ENCODE results near the gene SAE1. TPM values are rescaled to one million over a fixed set of nuclear protein-coding genes. Genes with fewer than 3 reads are reported as not detected.

Gene SAE1
- total RNA-seq, 1 donor from 2014 or later: 137 TPM

DNA sequence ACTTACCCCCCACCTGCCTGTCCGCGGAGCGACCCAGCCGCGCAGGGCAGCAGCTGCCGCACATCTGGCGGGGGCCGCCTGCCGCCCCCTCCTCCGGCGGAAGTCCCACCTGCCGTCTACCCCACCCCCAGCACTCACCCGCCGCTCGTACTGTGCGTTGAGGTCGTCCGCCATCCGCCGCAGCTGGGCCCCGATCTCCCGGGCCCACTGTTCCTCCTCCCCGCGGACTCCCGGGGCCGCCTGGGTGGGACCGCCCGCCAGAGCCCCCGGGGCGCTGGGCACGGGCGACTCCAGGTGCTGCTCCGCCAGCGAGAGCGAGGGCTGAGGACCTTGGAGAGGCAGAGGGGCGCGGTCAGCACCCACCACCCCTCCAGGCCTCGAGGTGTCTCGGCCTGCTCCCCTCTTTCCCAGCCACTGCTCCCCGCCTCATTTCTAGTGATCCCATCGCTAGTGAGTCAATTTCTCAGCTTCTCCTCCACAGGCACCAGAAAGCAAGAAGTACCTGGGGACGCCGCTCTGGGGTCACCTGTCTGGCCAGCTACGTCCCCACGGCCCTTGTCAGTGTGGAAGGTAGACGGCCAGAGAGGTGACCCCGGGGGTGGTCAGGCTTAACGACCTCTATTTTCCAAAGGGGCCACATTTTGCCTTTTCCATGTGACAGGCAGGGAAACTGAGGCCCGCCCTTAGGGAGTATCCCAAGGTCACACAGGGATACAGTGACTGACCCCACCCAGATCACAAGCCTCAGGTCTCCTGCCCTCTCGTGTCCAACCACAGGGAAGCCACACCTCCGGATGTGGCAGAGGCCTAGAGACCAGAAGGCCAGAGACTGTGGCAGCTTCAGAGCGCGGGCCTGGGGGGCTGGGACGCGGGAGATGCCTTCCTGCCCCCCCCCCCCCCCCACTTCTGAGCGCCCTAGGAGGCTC is 96.1 kb downstream of the SAE1 start:
- peak overlapping the region; percentile 93 for H3K27ac Mint-ChIP-seq
- no peaks in the 10 kb centered on the region for H3K27me3 Mint-ChIP-seq (ENCODE audit: low read depth)
- DNase-seq (ENCODE audit: low spot score in 2 of 2, unreplicated experiment in 2 of 2): no peak
- H3K4me1 Mint-ChIP-seq: peaks cover 22% of the 10 kb centered on the region
- peak overlapping the region; percentile 68 for H3K4me3 Mint-ChIP-seq
- peaks cover 5% of the 10 kb centered on the region for H3K36me3 Mint-ChIP-seq
- no peaks in the 10 kb centered on the region for H3K9me3 Mint-ChIP-seq
- TF ChIP-seq, protein P1, sequence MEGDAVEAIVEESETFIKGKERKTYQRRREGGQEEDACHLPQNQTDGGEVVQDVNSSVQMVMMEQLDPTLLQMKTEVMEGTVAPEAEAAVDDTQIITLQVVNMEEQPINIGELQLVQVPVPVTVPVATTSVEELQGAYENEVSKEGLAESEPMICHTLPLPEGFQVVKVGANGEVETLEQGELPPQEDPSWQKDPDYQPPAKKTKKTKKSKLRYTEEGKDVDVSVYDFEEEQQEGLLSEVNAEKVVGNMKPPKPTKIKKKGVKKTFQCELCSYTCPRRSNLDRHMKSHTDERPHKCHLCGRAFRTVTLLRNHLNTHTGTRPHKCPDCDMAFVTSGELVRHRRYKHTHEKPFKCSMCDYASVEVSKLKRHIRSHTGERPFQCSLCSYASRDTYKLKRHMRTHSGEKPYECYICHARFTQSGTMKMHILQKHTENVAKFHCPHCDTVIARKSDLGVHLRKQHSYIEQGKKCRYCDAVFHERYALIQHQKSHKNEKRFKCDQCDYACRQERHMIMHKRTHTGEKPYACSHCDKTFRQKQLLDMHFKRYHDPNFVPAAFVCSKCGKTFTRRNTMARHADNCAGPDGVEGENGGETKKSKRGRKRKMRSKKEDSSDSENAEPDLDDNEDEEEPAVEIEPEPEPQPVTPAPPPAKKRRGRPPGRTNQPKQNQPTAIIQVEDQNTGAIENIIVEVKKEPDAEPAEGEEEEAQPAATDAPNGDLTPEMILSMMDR (IDR thresholded peaks at IDR 0.05; ENCODE audit: unreplicated experiment): no peak

DNA sequence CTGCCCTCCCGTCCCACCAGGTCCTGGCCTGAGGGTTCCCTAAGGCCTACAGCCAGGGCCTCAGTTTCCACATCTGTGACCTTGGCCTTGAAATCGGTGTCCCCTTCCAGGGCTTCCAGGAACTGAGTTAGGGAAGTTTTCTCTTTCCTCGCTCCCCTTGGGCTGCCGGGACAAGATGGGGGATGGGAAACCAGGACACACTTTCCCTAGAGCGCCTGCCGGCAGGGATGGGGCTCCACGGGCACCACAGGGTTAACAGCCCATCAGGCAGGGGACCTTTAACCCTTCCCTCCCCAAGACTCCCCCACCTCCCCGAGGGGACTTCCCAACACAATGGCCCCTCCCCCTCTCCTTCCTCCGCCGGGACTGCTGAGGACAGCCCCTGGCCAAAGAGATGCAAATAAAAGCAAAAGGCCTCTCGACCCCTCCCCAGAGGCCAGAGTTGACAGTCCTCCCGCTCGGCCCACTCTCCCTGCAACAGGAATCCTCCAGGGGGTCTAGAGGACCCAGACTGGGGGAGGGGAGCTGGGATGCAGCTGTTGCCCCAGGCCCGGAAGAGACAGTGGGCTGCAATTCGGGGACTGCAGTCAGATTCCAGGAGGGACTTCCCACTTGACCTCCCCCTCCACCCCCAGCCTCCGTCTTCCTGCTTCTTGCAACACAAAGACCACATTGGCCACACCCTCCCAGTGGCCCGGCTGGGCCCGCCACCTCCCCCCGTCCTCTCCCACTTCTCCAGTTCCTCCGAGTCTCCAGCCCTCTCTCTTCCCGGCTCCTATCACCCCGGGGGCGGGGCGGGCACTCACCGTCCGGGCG is 96.9 kb downstream of the SAE1 start:
- Mint-ChIP-seq H3K27ac (peak overlapping the region; percentile 93), H3K9me3 (no peaks in the 10 kb centered on the region), H3K4me3 (peak overlapping the region; percentile 68), H3K36me3 (peaks cover 3% of the 10 kb centered on the region), H3K4me1 (peaks cover 28% of the 10 kb centered on the region), H3K27me3 (ENCODE audit: low read depth) (no peaks in the 10 kb centered on the region)
- peak in 1 of 2 experiments; percentile 67 for DNase-seq (ENCODE audit: low spot score in 2 of 2, unreplicated experiment in 2 of 2)
- TF ChIP-seq, protein P1 (IDR thresholded peaks at IDR 0.05; ENCODE audit: unreplicated experiment): no peak

DNA sequence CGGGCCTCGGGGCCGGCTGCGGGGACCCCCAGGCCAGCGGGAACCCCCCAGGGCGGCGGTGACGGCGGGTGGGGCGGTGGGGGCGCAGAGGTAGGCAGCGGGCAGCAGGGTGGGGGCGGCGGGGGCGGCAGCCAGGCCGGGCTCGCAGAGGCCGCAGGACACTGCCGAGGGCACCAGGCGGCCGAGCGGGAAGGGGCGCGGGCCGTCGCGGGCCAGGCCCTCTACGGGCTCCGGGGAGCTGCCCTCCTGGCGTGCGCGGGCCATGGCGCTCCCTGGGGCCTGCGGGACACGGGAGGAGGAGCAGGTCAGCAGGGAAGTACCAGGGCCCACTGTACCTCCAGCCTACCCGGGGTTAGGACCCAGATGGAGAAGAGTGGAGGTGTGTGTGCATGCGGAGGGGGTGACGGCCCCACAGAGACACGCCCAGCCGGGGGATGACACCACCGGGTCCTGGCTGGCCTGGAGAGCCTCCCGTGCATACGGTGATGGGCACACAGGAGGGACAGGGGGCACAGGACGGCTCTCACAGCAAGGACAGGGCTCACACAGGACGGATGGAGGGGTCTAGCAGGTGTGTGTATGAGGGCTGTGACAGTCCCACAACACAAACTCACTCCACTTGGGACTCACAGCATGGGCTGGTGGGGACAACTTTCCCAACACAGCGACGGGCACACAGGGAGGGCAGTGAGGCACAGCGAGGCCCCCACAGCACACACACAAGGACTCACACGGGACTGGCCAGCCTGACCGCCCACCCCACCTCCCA is 97.7 kb downstream of the SAE1 start:
- Mint-ChIP-seq H3K36me3 (peaks cover 3% of the 10 kb centered on the region), H3K27ac (no peak overlapping the region), H3K27me3 (ENCODE audit: low read depth) (no peaks in the 10 kb centered on the region), H3K9me3 (no peaks in the 10 kb centered on the region), H3K4me3 (no peak overlapping the region), H3K4me1 (peaks cover 32% of the 10 kb centered on the region)
- peak in 1 of 2 experiments; percentile 50 for DNase-seq (ENCODE audit: low spot score in 2 of 2, unreplicated experiment in 2 of 2)
- TF ChIP-seq, protein P1 (IDR thresholded peaks at IDR 0.05; ENCODE audit: unreplicated experiment): no peak

DNA sequence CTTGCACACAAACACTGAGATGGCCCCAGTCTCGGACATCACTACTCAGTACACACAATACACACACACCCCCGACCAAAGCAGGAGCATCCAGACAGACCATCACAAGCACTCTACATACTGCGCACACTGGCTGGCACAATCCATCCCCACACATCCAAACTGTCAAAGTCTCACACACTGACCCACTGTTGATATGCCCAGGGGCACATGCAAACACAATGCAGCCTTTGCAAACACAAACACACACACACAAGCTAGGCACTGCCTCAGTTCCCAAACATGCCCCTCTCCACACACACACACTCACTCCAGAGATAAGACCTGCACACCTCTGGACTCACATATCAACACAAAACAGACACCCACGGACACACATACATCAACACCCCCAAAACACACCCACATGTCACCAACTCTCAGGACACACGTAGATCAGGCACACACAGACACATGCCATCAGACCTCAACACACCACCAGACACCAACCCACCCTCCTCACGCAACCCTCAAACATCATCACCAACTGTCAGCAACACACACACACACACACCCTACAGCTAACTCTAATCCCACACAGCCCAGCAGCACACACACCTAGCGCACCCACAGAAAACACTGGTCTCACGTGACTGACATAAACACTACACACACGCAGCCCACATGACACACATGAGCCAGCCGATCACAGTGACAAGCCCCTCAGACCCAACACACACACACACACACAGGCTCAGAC is 98.5 kb downstream of the SAE1 start:
- TF ChIP-seq, protein P1 (IDR thresholded peaks at IDR 0.05; ENCODE audit: unreplicated experiment): no peak
- no peak for DNase-seq (ENCODE audit: low spot score in 2 of 2, unreplicated experiment in 2 of 2)
- H3K4me1 Mint-ChIP-seq: peaks cover 32% of the 10 kb centered on the region
- no peak overlapping the region for H3K27ac Mint-ChIP-seq
- no peaks in the 10 kb centered on the region for H3K9me3 Mint-ChIP-seq
- no peaks in the 10 kb centered on the region for H3K36me3 Mint-ChIP-seq
- no peaks in the 10 kb centered on the region for H3K27me3 Mint-ChIP-seq (ENCODE audit: low read depth)
- no peak overlapping the region for H3K4me3 Mint-ChIP-seq

DNA sequence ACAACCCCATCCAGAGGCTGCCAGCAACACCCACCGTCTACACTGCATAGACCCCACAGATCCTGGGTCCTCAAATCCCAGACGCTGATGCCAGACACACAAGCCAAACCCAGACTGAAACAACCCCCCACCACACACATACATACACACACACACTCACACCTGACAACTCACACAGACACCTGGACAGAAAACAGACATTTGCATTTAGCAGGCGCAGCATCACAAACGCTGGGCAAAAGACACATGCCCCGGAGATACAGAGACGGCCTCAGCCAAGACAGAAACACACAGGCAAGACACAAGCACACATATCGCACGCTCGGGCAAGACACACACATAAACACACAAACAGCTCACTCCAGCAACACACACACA is 99.0 kb downstream of the SAE1 start:
- Mint-ChIP-seq H3K9me3 (no peaks in the 10 kb centered on the region), H3K4me3 (no peak overlapping the region), H3K36me3 (no peaks in the 10 kb centered on the region), H3K4me1 (peaks cover 32% of the 10 kb centered on the region), H3K27me3 (ENCODE audit: low read depth) (no peaks in the 10 kb centered on the region), H3K27ac (no peak overlapping the region)
- TF ChIP-seq, protein P1 (IDR thresholded peaks at IDR 0.05; ENCODE audit: unreplicated experiment): no peak
- DNase-seq (ENCODE audit: low spot score in 2 of 2, unreplicated experiment in 2 of 2): no peak

Data from mesothelial cell of epicardium (in vitro differentiated cells).